Glomerular endothelial cell (primary cell): ENCODE data around the gene SLC6A13. TPM values are rescaled to one million over a fixed set of nuclear protein-coding genes. Genes with fewer than 3 reads are reported as not detected.
"Not testable (repeated sequence)": the region's sequence is repeated elsewhere in the genome, so short reads cannot be mapped to it uniquely, and the experiment has no call there.

Experiments
- DNase-seq: peaks from one replicate; pipeline ENCODE4 v3.0.0-alpha.2; 2011; ENCODE audit warnings: low read depth, low spot score; ENCODE audit errors: extremely low read depth
- total RNA-seq: library from RNA; depleted of rRNA; stranded (reverse); fragments of >200 nt; gene quantifications from 2 replicates; pipeline ENCODE4 v1.2.3, GENCODE V29; 2015

SLC6A13 gene
- total RNA-seq, result not detected in 2 replicates

- no peak for DNase-seq
Observed at GRCh38 chr12:262817-263216, at the start of gene SLC6A13. TSS of gene SLC6A13 (minus strand) at chr12:262836. CDS start at chr12:260052, 2,784 bp downstream.

GRCh38 chr12:308511-308910 is 45.9 kb upstream of the SLC6A13 start:
- DNase-seq, result no peak

DNA sequence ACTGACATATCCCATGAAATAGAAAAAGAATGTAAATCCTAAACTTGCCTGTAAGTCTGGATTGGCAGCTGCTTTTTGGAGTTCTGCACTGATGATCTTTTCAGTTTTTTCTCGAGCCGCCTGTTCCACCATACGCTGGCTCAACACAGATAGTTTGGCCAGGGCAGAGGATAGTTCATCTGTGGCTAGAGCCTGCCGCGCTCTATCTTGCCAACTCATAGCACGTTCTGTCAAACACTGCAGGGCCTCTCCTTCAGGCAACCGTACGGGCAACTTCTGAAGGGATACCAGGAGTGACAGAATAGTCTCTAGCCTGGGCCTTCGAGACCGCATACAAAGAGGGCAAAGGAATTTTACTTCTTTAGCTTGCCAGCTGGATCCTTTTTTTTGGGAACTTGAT is 44.8 kb upstream of the SLC6A13 start:
- DNase-seq, result no peak

DNA sequence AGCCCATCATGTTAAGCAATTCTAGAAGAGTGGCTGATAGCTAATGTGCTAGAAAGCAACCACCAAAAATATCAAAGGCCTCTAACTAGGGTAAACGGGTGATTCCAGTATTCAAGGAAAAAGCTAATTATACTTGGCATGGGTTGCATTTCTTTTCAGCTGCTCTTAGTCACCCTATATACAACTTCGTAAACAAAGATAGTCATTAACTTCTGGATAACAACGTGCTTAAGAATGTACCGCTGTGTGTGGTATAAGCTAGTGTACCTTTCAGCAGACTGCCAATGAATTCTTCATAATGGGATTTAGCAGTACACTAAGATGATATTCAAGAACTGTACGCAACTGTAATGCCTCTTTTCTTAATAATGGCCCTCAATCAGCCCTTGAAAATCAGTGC is 42.2 kb upstream of the SLC6A13 start:
- no peak for DNase-seq

DNA sequence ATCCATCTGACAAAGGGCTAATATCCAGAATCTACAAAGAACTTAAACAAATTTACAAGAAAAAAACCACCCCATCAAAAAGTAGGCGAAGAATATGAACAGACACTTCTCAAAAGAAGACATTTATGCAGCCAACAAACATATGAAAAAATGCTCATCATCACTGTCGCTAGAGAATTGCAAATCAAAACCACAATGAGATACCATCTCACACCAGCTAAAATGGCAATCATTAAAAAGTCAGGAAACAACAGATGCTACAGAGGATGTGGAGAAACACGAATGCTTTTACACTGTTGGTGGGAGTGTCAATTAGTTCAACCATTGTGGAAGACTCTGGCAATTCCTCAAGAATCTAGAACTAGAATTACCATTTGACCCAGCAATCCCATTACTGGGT is 40.1 kb upstream of the SLC6A13 start:
- not testable (repeated sequence) for DNase-seq

DNA sequence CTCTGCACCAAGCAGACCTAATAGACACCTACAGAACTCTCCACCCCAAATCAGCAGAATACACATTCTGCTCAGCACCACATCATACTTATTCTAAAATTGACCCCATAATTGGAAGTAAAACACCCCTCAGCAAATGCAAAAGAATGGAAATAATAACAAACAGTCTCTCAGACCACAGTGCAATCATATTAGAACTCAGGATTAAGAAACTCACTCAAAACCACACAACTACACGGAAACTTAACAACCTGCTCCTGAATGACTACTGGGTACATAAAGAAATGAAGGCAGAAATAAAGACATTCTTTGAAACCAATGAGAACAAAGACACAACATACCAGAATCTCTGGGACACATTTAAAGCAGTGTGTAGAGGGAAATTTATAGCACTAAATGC is 37.5 kb upstream of the SLC6A13 start:
- not testable (repeated sequence) for DNase-seq

DNA sequence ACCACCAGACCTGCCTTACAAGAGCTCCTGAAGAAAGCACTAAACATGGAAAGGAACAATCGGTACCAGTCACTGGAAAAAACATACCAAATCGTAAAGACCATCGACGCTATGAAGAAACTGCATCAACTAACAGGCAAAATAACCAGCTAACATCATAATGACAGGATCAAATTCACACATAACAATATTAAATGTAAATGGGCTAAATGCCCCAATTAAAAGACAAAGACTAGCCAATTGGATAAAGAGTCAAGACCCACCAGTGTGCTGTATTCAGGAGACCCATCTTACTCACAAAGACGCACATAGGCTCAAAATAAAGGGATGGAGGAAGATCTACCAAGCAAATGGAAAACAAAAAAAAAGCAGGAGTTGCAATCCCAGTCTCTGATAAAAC is 36.9 kb upstream of the SLC6A13 start:
- DNase-seq, result not testable (repeated sequence)

DNA sequence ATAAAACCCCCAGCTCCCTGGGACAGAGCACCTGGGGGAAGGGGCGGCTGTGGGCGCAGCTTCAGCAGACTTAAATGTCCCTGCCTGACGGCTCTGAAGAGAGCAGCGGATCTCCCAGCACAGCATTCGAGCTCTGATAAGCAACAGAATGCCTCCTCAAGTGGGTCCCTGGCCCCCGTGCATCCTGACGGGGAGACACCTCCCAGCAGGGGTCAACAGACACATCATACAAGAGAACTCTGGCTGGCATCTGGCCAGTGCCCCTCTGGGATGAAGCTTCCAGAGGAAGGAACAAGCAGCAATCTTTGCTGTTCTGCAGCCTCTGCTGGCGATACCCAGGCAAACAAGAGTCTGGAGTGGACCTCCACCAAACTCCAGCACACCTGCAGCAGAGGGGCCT is 35.4 kb upstream of the SLC6A13 start:
- DNase-seq, result not testable (repeated sequence)

DNA sequence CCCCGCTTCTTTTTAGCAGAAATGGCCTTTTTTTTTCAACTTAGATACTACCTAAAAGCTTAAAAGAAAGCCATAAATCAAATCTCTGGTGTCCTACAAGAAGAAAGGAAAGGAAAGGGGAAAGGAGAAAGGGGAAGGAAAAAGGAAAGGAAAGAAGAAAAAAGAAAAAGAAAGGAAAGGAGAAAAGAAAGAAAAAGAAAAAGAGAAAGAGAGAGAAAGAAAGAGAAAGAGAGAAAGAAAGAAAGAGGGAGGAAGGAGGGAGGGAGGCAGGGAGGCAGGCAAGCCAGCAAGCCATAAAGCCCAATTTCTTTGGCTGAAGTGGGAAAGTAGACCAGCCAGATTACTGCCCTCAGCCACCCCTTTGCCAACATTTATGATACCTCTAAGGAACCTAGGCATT is 32.5 kb upstream of the SLC6A13 start:
- DNase-seq, result no peak

- no peak for DNase-seq
Observed at GRCh38 chr12:293199-293598, 30.6 kb upstream of the SLC6A13 start.

DNA sequence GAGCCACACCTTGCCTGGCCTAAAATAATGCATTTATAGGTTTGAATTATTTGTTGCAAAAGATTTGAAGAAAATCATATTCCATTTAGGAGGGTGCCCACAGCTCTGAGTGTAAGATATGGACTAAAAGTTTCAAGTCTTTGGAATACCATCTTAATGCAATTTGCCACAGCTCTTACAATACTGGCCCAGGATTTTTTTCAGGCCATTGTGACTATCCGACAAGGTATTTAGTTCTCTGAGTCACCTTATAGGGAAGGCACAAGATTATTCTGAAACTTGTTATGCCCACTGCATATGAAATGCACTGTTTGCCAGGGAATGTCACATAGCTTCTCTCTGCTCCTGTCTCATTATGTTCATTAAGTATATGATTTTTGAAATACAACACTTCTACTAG is 29.6 kb upstream of the SLC6A13 start:
- DNase-seq, result no peak

GRCh38 chr12:291153-291723 is 28.6 kb upstream of the SLC6A13 start:
- no peak for DNase-seq

DNA sequence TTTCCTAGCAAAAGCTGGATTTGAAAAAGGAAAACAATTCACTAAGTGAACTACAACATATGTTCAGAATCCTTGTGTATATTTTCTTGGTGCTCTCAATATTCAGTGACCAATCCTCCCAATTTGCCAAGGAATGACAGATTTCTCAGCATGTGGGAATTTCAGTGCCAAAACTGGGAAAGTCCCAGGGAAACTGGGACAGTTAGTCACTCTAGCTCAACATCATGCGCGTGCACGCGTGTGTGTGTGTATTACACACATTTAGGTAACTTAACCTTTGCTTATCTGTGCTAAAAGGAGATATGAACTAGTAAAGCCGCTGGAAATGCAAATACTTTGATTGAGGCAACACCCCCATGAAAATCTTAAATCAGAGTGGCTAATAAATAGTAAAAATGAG is 26.1 kb upstream of the SLC6A13 start:
- DNase-seq, result no peak

DNA sequence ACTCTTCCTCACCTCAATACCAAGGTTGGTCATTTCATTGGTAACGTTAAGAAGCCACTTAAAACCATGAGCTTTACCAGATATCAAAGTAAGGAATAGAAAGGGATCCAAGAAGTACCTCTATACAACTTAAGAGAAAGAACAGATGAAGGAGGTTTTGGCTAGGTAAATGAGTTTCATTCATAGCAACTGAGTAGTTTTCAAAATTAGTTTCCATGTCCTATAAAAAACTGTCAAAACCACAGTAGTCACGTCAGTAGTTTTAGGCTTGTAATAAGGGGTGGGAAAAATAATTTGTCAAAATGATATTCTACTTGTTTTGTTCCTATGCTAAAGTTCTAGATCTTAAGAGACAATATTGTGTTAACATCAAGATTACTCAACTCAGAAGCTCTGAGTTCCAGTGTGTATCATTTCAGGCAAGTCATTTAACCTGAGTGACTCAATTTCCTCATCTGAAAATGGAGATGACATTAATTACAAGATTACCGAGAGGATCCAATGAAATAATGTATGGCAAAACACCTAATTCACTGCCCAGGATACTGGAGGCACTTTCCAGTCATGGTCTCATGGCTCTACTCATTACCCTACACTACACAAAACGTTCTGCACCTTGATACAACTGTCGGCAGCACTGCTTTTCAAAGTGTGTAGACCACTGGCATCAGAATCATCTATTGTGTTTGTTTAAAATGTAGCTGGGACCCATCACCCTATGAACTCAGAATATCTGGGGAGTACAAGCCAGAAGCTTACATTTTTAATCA is 24.1 kb upstream of the SLC6A13 start:
- DNase-seq, result no peak

- no peak for DNase-seq
Observed at GRCh38 chr12:278046-278445, 15.4 kb upstream of the SLC6A13 start.

GRCh38 chr12:275812-276211 is 13.2 kb upstream of the SLC6A13 start:
- DNase-seq, result no peak

GRCh38 chr12:273382-273781 is 10.7 kb upstream of the SLC6A13 start:
- no peak for DNase-seq

- no peak for DNase-seq
Observed at GRCh38 chr12:272942-273341, 10.3 kb upstream of the SLC6A13 start.

DNA sequence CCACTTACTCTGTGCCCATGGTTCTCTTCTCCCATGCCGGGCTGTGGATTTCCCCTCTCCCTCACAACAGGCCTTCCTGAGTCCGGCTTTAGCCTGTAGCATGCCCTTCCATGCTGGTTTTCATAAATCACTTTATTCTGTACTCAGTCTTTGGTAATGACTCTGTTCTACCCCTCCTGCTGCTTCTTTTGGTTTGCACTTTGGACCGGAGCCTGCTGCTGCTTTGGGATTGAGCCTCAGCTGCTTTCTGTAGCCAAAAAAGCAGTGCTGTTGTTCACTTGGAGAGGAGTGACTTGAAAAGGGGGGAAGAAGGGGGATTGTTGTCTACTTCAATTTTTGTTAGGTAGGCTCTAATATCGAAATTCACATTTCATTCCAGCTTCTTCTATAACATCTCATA is 8.5 kb upstream of the SLC6A13 start:
- DNase-seq, result no peak

GRCh38 chr12:269191-269590 is 6.6 kb upstream of the SLC6A13 start:
- no peak for DNase-seq

DNA sequence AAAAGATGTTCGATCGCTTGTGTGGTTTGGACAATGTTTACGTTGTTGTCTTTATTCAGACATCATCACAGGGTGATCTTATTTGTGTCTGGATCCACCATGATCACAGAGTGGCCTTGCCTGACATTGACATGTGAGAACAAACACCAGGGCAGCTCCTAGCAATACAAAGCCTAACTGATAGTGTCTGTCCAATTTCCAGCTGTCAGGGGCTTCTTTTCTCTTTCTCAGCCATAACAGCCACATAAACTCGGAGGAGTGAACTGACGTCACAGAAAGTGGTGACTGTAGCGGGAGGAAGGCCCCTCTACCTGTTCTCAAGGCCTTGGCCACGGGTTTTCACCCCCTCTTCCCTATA is 5.8 kb upstream of the SLC6A13 start:
- no peak for DNase-seq

DNA sequence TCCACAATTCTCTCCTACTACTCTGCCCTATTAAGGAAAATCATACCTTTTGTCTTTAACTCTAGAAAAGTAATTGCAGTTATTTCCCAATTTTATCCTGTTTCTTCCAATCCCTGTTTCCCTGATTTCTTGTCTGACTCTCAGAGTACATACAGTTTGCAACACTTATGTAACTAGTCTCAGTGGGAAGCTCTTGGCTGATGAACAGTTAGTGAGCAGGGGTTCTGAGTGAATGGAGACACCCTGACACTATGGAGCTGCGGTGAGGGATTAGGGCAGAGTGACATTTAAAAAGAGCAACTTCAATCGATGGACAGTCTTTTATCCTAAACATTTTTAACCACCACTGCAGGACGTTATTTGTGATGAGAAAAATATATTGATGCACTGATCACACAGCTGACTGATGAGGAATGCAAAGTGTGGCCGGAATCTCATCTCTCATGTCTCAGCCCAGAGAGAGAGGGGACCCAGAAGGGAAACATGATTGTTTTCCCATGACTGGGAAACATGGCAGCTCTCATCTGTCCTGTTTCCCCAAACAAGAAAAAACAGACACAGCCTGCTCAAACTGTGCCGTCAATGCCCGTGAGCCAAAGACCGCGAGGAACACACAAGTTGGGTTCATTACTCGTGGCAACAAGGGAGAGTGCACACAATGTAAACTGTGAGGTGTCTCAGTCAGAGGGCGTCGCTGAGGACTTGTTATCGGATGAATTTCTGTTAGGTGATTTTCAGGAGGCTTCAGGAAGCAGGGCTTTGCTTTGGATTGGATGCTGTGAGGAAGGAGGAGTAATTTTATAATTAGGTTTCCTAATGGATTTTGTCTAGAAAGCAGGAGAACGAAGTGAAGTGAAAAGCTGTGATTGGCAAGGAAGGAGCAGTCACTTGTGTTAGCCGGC is 5.2 kb upstream of the SLC6A13 start:
- DNase-seq, result no peak
